ENCODE results near the gene MICB. TPM values are rescaled to one million over a fixed set of nuclear protein-coding genes. Genes with fewer than 3 reads are reported as not detected.

MICB gene
- total and polyA plus RNA-seq, 9 of the 15 experiments (the other 6 are each of a cell fraction or from before 2014, with no cell fraction given) = 13.3 to 34.5 (median 19.8) TPM

GRCh38 chr6:31533455-31533841 is 35.5 kb downstream of the MICB start (continued):
- TF ChIP-seq TRIM25 (IDR thresholded peaks at IDR 0.05; ENCODE audit: borderline replicate concordance) = no peak
- 0 out of 2 replicates have a peak, but pooled peaks have one; percentile 10 for TF ChIP-seq FOXK1 (CRISPR knock-in tag; IDR thresholded peaks at IDR 0.05; ENCODE audit: borderline replicate concordance)
- no peak for TF ChIP-seq ZC3H4 (CRISPR knock-in tag; IDR thresholded peaks at IDR 0.05; ENCODE audit: borderline replicate concordance)
- TF ChIP-seq GTF2B (IDR thresholded peaks at IDR 0.05; ENCODE audit: extremely low read depth, insufficient read length) = no peak
- TF ChIP-seq ZNF274 (IDR thresholded peaks at IDR 0.05; ENCODE audit: borderline replicate concordance, low read depth, low read length) = no peak
- TF ChIP-seq ZNF551 (CRISPR knock-in tag; IDR thresholded peaks at IDR 0.05) = no peak
- TF ChIP-seq, protein P1, sequence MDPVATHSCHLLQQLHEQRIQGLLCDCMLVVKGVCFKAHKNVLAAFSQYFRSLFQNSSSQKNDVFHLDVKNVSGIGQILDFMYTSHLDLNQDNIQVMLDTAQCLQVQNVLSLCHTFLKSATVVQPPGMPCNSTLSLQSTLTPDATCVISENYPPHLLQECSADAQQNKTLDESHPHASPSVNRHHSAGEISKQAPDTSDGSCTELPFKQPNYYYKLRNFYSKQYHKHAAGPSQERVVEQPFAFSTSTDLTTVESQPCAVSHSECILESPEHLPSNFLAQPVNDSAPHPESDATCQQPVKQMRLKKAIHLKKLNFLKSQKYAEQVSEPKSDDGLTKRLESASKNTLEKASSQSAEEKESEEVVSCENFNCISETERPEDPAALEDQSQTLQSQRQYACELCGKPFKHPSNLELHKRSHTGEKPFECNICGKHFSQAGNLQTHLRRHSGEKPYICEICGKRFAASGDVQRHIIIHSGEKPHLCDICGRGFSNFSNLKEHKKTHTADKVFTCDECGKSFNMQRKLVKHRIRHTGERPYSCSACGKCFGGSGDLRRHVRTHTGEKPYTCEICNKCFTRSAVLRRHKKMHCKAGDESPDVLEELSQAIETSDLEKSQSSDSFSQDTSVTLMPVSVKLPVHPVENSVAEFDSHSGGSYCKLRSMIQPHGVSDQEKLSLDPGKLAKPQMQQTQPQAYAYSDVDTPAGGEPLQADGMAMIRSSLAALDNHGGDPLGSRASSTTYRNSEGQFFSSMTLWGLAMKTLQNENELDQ (CRISPR knock-in tag; IDR thresholded peaks at IDR 0.05; ENCODE audit: borderline replicate concordance) = no peak
- no peak for TF ChIP-seq SMAD2 (IDR thresholded peaks at IDR 0.05; ENCODE audit: low read depth, low read length)
- no peak for TF ChIP-seq PTRF (tag; IDR thresholded peaks at IDR 0.05)

All from K562 (cell line).